IMR-90 (cell line): ENCODE data around the gene PRMT5. TPM values are rescaled to one million over a fixed set of nuclear protein-coding genes. Genes with fewer than 3 reads are reported as not detected.
"Not testable (repeated sequence)": the region's sequence is repeated elsewhere in the genome, so short reads cannot be mapped to it uniquely, and the experiment has no call there.

ENCODE experiments used
- ATAC-seq: fragments of 200-7000 bp; cut with Tn5 transposase; 2 replicates; pipeline ENCODE4 v1.9.1; 2020; ENCODE audit warnings: low read depth, mild to moderate bottlenecking, moderate library complexity
- BruUV-seq: library from RNA; stranded (reverse); fragments of 400-500 nt; replicated peaks from 2 replicates; lab custom pipeline; 2021; lab: Mats Ljungman, UMichigan
- CTCF ChIA-PET: fragments of 300-600 bp; formaldehyde crosslinking; extraction: SDS; loops from one replicate; lab custom pipeline; 2021; ENCODE audit warnings: antibody characterized with exemption; lab: Yijun Ruan, JAX
- POLR2A ChIA-PET: fragments of 300-600 bp; sonication (Branson Sonifier 250); formaldehyde crosslinking; loops from one replicate; lab custom pipeline; 2022; ENCODE audit warnings: antibody characterized with exemption; ENCODE audit not compliant: unreplicated experiment; lab: Charles Lee
- DNase-seq: peaks from one replicate; pipeline ENCODE4 v3.0.0; 2013
- H2AFZ ChIP-seq: replicated peaks from 2 replicates; pipeline ENCODE3; 2013; ENCODE audit warnings: low read length, mild to moderate bottlenecking; ENCODE audit not compliant: poor library complexity
- H2AK5ac ChIP-seq: 2 replicates; pipeline ENCODE4 v1.6.1; 2013; ENCODE audit warnings: low read depth, low read length, inconsistent platforms
- H2AK9ac ChIP-seq: replicated peaks from 2 replicates; pipeline ENCODE3; 2013; ENCODE audit warnings: mild to moderate bottlenecking, low read depth, low read length, moderate library complexity; ENCODE audit not compliant: poor library complexity
- H2BK120ac ChIP-seq: 2 replicates; pipeline ENCODE4 v1.6.1; 2013; ENCODE audit warnings: low read depth, low read length, inconsistent platforms
- H2BK15ac ChIP-seq: 3 replicates; pipeline ENCODE4 v1.6.1; 2013; ENCODE audit warnings: low read depth, low read length, inconsistent platforms
- H2BK20ac ChIP-seq: 2 replicates; pipeline ENCODE4 v1.6.1; 2013; ENCODE audit warnings: low read depth, mild to moderate bottlenecking, inconsistent platforms, low read length, moderate library complexity
- H2BK5ac ChIP-seq: 2 replicates; pipeline ENCODE4 v1.6.1; 2013; ENCODE audit warnings: mild to moderate bottlenecking, low read depth, low read length, inconsistent platforms; ENCODE audit not compliant: poor library complexity, severe bottlenecking
- H3K14ac ChIP-seq: replicated peaks from 2 replicates; pipeline ENCODE4 v1.6.1; 2013; ENCODE audit warnings: low read depth, low read length, inconsistent platforms
- H3K18ac ChIP-seq: 2 replicates; pipeline ENCODE4 v1.6.1; 2013; ENCODE audit warnings: low read depth, low read length, control low read depth
- H3K23ac ChIP-seq: 2 replicates; pipeline ENCODE4 v1.6.1; 2013; ENCODE audit warnings: low read depth, low read length, inconsistent platforms
- H3K27ac ChIP-seq: 2 replicates; pipeline ENCODE4 v1.5.1; 2013; ENCODE audit warnings: mild to moderate bottlenecking, control low read depth, low read length; ENCODE audit not compliant: insufficient read depth
- H3K27me3 ChIP-seq: 2 replicates; pipeline ENCODE4 v1.6.1; 2013; ENCODE audit warnings: low read length; ENCODE audit not compliant: control insufficient read depth, insufficient read depth
- H3K36me3 ChIP-seq: 2 replicates; pipeline ENCODE4 v1.6.1; 2013; ENCODE audit warnings: low read length, mixed read lengths; ENCODE audit not compliant: control insufficient read depth, insufficient read depth
- H3K4ac ChIP-seq: 2 replicates; pipeline ENCODE4 v1.6.1; 2013; ENCODE audit warnings: low read depth, low read length, inconsistent platforms
- H3K4me1 ChIP-seq: 2 replicates; pipeline ENCODE4 v1.6.1; 2013; ENCODE audit warnings: low read length, mixed read lengths; ENCODE audit not compliant: control insufficient read depth, insufficient read depth
- H3K4me2 ChIP-seq: 2 replicates; pipeline ENCODE4 v1.6.1; 2013; ENCODE audit warnings: low read depth, mild to moderate bottlenecking, control low read depth, low read length, moderate library complexity
- H3K4me3 ChIP-seq: 2 replicates; pipeline ENCODE4 v1.5.1; 2013; ENCODE audit warnings: low read depth, mild to moderate bottlenecking, control low read depth, low read length, moderate library complexity; ENCODE audit not compliant: insufficient read depth
- H3K56ac ChIP-seq: 2 replicates; pipeline ENCODE4 v1.6.1; 2013; ENCODE audit warnings: low read length, inconsistent platforms; ENCODE audit not compliant: insufficient read depth; ENCODE audit errors: extremely low read depth
- H3K79me1 ChIP-seq, 2 experiments: 2 replicates each; pipeline ENCODE4 v1.6.1; 2013; ENCODE audit warnings: low read length in 2 of 2, inconsistent platforms in 1 of 2, low read depth in 1 of 2
- H3K9ac ChIP-seq: 2 replicates; pipeline ENCODE4 v1.6.1; 2013; ENCODE audit warnings: low read depth, low read length, control low read depth
- H3K9me1 ChIP-seq: 2 replicates; pipeline ENCODE4 v1.6.1; 2013; ENCODE audit warnings: low read length, inconsistent platforms; ENCODE audit not compliant: insufficient read depth
- H3K9me3 ChIP-seq: 2 replicates; pipeline ENCODE4 v1.6.1; 2013; ENCODE audit warnings: low read length; ENCODE audit not compliant: control insufficient read depth, insufficient read depth
- H4K20me1 ChIP-seq: 2 replicates; pipeline ENCODE4 v1.6.1; 2013; ENCODE audit warnings: low read length, inconsistent platforms; ENCODE audit not compliant: insufficient read depth
- H4K5ac ChIP-seq: 2 replicates; pipeline ENCODE4 v1.6.1; 2013; ENCODE audit warnings: mild to moderate bottlenecking, low read depth, low read length, control low read depth
- H4K8ac ChIP-seq, 2 experiments: 2 replicates each; pipeline ENCODE4 v1.6.1; 2013; ENCODE audit warnings: low read depth in 2 of 2, low read length in 2 of 2, control low read depth in 1 of 2, inconsistent platforms in 1 of 2
- H4K91ac ChIP-seq: 2 replicates; pipeline ENCODE4 v1.6.1; 2013; ENCODE audit warnings: low read depth, low read length, inconsistent platforms; ENCODE audit not compliant: insufficient read depth
- CEBPB ChIP-seq: IDR thresholded peaks from 2 replicates; pipeline ENCODE4 v1.6.1; 2012; ENCODE audit warnings: low read depth, low read length, improper control_type of control experiment
- WGBS, 2 experiments: methylation state at CpG; one replicate each; pipeline versions ENCODE4 v1.1.5 to v1.1.7; 2013; ENCODE audit warnings: missing lambda C conversion rate in 2 of 2; ENCODE audit not compliant: insufficient read length in 1 of 2; ENCODE audit errors: extremely low coverage in 2 of 2; 5-methylcytosine and 5-hydroxymethylcytosine counted together
- dilution Hi-C: fragments of 300-500 bp; cut with HindIII; formaldehyde crosslinking; loops from one replicate; pipeline ENCODE4 v1.14.3; 2018; ENCODE audit warnings: low sequenced_read_pairs; ENCODE audit not compliant: unreplicated experiment
- in situ Hi-C: fragments of 300-500 bp; cut with MboI; formaldehyde crosslinking; loops from 3 replicates; pipeline ENCODE4 v1.14.3; 2019; ENCODE audit warnings: low sequenced_read_pairs, inconsistent platforms, mixed read lengths
- intact Hi-C: fragments of 100-400 bp; cut with micrococcal nuclease; formaldehyde crosslinking; loops from 2 replicates; pipeline ENCODE4 v1.10.0; 2022
- polyA plus RNA-seq, 3 experiments: library from polyadenylated mRNA; depleted of rRNA; stranded (reverse); fragments of >200 nt; gene quantifications; 2 replicates each; pipeline ENCODE4 v1.2.3, GENCODE V29; 2012; ENCODE audit warnings: low replicate concordance in 1 of 3
- total RNA-seq: library from RNA; depleted of rRNA; stranded (reverse); fragments of >200 nt; gene quantifications from 2 replicates; pipeline ENCODE4 v1.2.3, GENCODE V29; 2012
- TF ChIP-seq, protein P1 (sequence below): conservative IDR thresholded peaks from 2 replicates; pipeline ENCODE4 v1.5.1; 2012; ENCODE audit warnings: mild to moderate bottlenecking, low read depth, low read length, improper control_type of control experiment

The PRMT5 gene
- total and polyA plus RNA-seq, 2 of the 4 experiments (the other 2 are of a cell fraction): 99.3 to 136 TPM

DNA sequence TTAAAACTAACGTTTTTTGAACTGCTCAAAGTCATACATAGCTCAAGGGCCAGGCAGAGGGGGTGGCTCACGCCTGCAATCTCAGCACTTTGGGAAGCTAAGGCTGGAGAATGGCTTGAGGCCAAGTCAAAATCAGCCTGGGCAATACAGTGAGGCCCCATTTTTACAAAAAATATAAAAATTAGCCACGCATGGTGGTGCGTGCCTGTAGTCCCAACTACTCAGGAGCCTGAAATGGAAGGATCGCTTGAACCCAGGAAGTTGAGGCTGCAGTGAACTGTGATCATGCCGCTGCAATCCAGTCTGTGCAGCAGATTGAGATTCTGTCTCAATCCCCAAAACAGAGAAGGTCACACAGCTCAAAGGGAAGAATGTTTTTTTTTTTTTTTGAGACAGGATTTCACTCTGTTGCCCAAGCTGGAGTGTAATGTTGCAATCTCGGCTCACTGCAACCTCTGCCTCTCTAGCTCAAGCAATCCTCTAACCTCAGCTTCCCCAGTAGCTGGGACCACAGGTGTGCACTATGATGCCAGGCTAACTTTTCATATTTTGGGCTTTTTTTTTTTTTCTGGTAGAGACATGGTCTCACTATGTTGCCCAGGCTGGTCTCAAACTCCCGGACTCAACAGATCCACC lies 13.2 kb downstream of the PRMT5 start:
- H3K4me1 ChIP-seq: peaks cover 9% of the 10 kb centered on the region
- H3K27me3 ChIP-seq: no peaks in the 10 kb centered on the region
- no peak for ATAC-seq
- no peak overlapping the region for H3K27ac ChIP-seq
- H2AFZ ChIP-seq: no peak overlapping the region
- no peak overlapping the region for H3K4ac ChIP-seq
- H3K56ac ChIP-seq: no peak overlapping the region
- ChIA-PET POLR2A (no interaction called here), CTCF (interaction anchor here (0.7 to 1.1 kb wide), 3 partner anchors 15 to 138 kb away, joined by 3 to 8 read pairs (median 3); no protein-coding TSS in a partner anchor)
- H3K9me1 ChIP-seq: peaks cover 4% of the 10 kb centered on the region
- TF ChIP-seq, protein P1, sequence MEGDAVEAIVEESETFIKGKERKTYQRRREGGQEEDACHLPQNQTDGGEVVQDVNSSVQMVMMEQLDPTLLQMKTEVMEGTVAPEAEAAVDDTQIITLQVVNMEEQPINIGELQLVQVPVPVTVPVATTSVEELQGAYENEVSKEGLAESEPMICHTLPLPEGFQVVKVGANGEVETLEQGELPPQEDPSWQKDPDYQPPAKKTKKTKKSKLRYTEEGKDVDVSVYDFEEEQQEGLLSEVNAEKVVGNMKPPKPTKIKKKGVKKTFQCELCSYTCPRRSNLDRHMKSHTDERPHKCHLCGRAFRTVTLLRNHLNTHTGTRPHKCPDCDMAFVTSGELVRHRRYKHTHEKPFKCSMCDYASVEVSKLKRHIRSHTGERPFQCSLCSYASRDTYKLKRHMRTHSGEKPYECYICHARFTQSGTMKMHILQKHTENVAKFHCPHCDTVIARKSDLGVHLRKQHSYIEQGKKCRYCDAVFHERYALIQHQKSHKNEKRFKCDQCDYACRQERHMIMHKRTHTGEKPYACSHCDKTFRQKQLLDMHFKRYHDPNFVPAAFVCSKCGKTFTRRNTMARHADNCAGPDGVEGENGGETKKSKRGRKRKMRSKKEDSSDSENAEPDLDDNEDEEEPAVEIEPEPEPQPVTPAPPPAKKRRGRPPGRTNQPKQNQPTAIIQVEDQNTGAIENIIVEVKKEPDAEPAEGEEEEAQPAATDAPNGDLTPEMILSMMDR: no peak
- TF ChIP-seq CEBPB: peak; percentile 84
- dilution Hi-C loops (no loop called here), in situ Hi-C loops (no loop called here), intact Hi-C loops (loop anchor here (5.0 kb wide), 1 partner anchor 79 kb away; the partner anchor contains the start of gene MMP14)
- no TSS peak for BruUV-seq
- no peak overlapping the region; a peak in 1 of 4 replicates for H4K8ac ChIP-seq
- H2BK15ac ChIP-seq: no peak overlapping the region
- H2BK20ac ChIP-seq: no peak overlapping the region
- no peaks in the 10 kb centered on the region for H3K9me3 ChIP-seq
- H2AK9ac ChIP-seq: no peak overlapping the region
- H3K36me3 ChIP-seq: peaks cover 7% of the 10 kb centered on the region
- H4K20me1 ChIP-seq: no peaks in the 10 kb centered on the region
- no peak overlapping the region for H3K4me3 ChIP-seq
- WGBS, 2 experiments: 100% methylated on average over 1 of the region's 8 CpGs; no CpG with 5 or more reads in 1 of the 2 experiments
- H3K23ac ChIP-seq: no peak overlapping the region
- H2BK5ac ChIP-seq: no peak overlapping the region
- no peak overlapping the region for H2BK120ac ChIP-seq
- no peak overlapping the region for H3K4me2 ChIP-seq
- H3K79me1 ChIP-seq: peaks cover 21 to 52% of the 10 kb centered on the region in 2 experiments
- H3K14ac ChIP-seq: no peak overlapping the region
- no peak for DNase-seq
- H4K5ac ChIP-seq: no peak overlapping the region
- H4K91ac ChIP-seq: no peak overlapping the region
- H3K18ac ChIP-seq: no peak overlapping the region
- no peak overlapping the region for H2AK5ac ChIP-seq
- no peak overlapping the region for H3K9ac ChIP-seq

DNA sequence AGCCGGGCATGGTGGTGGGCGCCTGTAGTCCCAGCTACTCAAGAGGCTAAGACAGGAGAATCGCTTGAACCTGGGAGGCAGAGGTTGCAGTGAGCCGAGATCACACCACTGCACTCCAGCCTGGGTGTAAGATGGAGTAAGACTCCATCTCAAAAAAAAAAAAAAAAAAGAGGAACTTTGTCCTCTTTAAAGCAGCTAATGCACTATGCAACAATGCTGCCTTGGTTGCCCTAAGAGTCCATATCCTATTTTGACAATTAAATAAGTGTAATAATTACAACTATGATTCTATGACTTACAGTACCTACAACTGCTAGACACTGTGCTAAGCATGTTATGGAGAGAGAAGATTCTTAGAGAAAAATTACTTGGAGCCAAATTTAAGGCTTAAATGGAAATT lies 14.3 kb downstream of the PRMT5 start:
- H4K5ac ChIP-seq, H3K4me3 ChIP-seq, H3K36me3 ChIP-seq, H3K18ac ChIP-seq, H4K8ac ChIP-seq, DNase-seq, H2BK5ac ChIP-seq, H2BK15ac ChIP-seq, H2BK20ac ChIP-seq, BruUV-seq, H3K9me3 ChIP-seq, H3K9me1 ChIP-seq, H3K14ac ChIP-seq, H3K4ac ChIP-seq, H3K23ac ChIP-seq, H4K91ac ChIP-seq, in situ Hi-C loops, H2BK120ac ChIP-seq, H2AFZ ChIP-seq, H3K9ac ChIP-seq, H3K56ac ChIP-seq, H3K27ac ChIP-seq, POLR2A ChIA-PET, H3K4me1 ChIP-seq, H2AK9ac ChIP-seq, H3K4me2 ChIP-seq, H3K27me3 ChIP-seq, H2AK5ac ChIP-seq, dilution Hi-C loops, ATAC-seq, H4K20me1 ChIP-seq: not testable (repeated sequence)
- CTCF ChIA-PET: interaction anchor here (0.6 to 0.7 kb wide), 2 partner anchors 9 to 16 kb away, joined by 3 to 7 read pairs; no protein-coding TSS in a partner anchor
- intact Hi-C loops: loop anchor here (5.0 kb wide), 1 partner anchor 78 kb away; the partner anchor contains the start of gene MMP14
- no CpG with 5 or more reads among the region's 4 CpGs for WGBS, 2 experiments
- H3K79me1 ChIP-seq: peaks cover 21 to 55% of the 10 kb centered on the region in 2 experiments
